ENCODE results near the gene EFNB1. TPM values are rescaled to one million over a fixed set of nuclear protein-coding genes. Genes with fewer than 3 reads are reported as not detected.

The EFNB1 gene
- polyA plus RNA-seq, 1 donor from 2014 or later: 25.5 TPM

DNA sequence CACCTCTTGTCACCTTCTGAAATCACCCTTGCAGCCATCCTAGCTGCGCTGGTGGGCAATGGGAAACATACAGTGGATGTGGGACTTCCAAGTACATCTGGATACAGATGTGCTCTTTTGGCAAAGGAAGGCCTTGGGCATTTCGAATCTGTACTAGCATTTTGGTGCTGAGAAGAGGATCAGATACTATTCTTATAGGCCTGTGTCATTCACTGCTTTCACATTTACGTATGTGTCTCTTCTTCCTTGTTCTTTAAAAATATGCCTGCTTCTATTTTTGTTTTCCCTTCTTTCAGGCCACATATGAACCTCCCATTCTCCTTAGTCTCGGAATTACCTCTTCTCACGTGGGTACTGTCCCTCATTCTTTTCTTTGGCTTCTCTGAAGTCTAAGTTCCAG, 53.1 kb downstream of the EFNB1 start:
- H3K9me2 ChIP-seq (ENCODE audit: insufficient read depth, low read length): no peaks in the 10 kb centered on the region
- no peaks in the 10 kb centered on the region for H3F3A ChIP-seq (ENCODE audit: insufficient read depth, low read length, poor library complexity, severe bottlenecking)
- H3K4me3 ChIP-seq (ENCODE audit: low read length): no peak overlapping the region
- H4K20me1 ChIP-seq (ENCODE audit: insufficient read depth): no peaks in the 10 kb centered on the region
- no peaks in the 10 kb centered on the region for H3K36me3 ChIP-seq (ENCODE audit: insufficient read depth, low read length)
- TF ChIP-seq, protein P1, sequence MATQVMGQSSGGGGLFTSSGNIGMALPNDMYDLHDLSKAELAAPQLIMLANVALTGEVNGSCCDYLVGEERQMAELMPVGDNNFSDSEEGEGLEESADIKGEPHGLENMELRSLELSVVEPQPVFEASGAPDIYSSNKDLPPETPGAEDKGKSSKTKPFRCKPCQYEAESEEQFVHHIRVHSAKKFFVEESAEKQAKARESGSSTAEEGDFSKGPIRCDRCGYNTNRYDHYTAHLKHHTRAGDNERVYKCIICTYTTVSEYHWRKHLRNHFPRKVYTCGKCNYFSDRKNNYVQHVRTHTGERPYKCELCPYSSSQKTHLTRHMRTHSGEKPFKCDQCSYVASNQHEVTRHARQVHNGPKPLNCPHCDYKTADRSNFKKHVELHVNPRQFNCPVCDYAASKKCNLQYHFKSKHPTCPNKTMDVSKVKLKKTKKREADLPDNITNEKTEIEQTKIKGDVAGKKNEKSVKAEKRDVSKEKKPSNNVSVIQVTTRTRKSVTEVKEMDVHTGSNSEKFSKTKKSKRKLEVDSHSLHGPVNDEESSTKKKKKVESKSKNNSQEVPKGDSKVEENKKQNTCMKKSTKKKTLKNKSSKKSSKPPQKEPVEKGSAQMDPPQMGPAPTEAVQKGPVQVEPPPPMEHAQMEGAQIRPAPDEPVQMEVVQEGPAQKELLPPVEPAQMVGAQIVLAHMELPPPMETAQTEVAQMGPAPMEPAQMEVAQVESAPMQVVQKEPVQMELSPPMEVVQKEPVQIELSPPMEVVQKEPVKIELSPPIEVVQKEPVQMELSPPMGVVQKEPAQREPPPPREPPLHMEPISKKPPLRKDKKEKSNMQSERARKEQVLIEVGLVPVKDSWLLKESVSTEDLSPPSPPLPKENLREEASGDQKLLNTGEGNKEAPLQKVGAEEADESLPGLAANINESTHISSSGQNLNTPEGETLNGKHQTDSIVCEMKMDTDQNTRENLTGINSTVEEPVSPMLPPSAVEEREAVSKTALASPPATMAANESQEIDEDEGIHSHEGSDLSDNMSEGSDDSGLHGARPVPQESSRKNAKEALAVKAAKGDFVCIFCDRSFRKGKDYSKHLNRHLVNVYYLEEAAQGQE (IDR thresholded peaks at IDR 0.05; ENCODE audit: borderline replicate concordance): no peak
- TF ChIP-seq SMC3 (conservative IDR thresholded peaks at IDR 0.05; ENCODE audit: poor library complexity): no peak
- TF ChIP-seq POLR2AphosphoS5 (IDR thresholded peaks at IDR 0.05): no peak
- no peak for TF ChIP-seq EZH2 (IDR thresholded peaks at IDR 0.05; ENCODE audit: borderline replicate concordance, insufficient read depth, low read length, poor library complexity, severe bottlenecking)
- TF ChIP-seq, protein P2, sequence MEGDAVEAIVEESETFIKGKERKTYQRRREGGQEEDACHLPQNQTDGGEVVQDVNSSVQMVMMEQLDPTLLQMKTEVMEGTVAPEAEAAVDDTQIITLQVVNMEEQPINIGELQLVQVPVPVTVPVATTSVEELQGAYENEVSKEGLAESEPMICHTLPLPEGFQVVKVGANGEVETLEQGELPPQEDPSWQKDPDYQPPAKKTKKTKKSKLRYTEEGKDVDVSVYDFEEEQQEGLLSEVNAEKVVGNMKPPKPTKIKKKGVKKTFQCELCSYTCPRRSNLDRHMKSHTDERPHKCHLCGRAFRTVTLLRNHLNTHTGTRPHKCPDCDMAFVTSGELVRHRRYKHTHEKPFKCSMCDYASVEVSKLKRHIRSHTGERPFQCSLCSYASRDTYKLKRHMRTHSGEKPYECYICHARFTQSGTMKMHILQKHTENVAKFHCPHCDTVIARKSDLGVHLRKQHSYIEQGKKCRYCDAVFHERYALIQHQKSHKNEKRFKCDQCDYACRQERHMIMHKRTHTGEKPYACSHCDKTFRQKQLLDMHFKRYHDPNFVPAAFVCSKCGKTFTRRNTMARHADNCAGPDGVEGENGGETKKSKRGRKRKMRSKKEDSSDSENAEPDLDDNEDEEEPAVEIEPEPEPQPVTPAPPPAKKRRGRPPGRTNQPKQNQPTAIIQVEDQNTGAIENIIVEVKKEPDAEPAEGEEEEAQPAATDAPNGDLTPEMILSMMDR (IDR thresholded peaks at IDR 0.05; ENCODE audit: poor library complexity, severe bottlenecking): no peak
- TF ChIP-seq RAD21 (conservative IDR thresholded peaks at IDR 0.05): no peak
- TF ChIP-seq EP300 (conservative IDR thresholded peaks at IDR 0.05; ENCODE audit: poor library complexity, severe bottlenecking): no peak
- TF ChIP-seq MXI1 (conservative IDR thresholded peaks at IDR 0.05; ENCODE audit: poor library complexity, severe bottlenecking): no peak
- no peak for TF ChIP-seq TAF1 (IDR thresholded peaks at IDR 0.05; ENCODE audit: low read depth)
- H2AFZ ChIP-seq (ENCODE audit: low read depth, low read length): no peak overlapping the region
- no peak overlapping the region for H3K4me2 ChIP-seq (ENCODE audit: low read length)
- no peak overlapping the region for H3K9ac ChIP-seq (ENCODE audit: low read length)
- no peaks in the 10 kb centered on the region for H3K27me3 ChIP-seq (ENCODE audit: insufficient read depth, low read depth, low read length)
- H3K9me3 ChIP-seq (ENCODE audit: low read length): no peaks in the 10 kb centered on the region
- no peaks in the 10 kb centered on the region for H3K79me2 ChIP-seq (replicated peaks; ENCODE audit: insufficient read depth, low read length)
- no peak overlapping the region for H3K27ac ChIP-seq (ENCODE audit: low read length)

DNA sequence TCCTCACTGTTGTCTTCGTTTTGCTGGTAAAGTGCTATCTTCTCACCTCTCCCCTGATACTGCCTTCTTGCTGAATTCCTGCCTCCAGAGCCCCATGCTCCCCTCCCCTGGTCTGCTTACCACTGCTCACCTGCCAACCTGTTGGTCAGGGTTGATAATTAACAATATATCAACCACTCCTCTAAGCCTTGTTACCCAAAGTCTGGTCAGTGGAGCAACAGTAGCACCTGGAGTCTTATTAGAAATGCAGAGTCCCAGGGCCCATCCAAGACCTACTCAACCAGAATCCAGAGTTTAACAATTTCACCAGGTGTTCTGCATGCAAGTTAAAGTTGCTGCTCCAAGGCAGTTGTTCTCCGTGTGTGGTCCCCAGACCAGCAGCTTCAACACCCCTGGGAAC, 55.0 kb downstream of the EFNB1 start:
- no peak overlapping the region for H3K27ac ChIP-seq (ENCODE audit: low read length)
- no peak overlapping the region for H2AFZ ChIP-seq (ENCODE audit: low read depth, low read length)
- H3K27me3 ChIP-seq (ENCODE audit: insufficient read depth, low read depth, low read length): no peaks in the 10 kb centered on the region
- no peaks in the 10 kb centered on the region for H4K20me1 ChIP-seq (ENCODE audit: insufficient read depth)
- H3K36me3 ChIP-seq (ENCODE audit: insufficient read depth, low read length): no peaks in the 10 kb centered on the region
- no peaks in the 10 kb centered on the region for H3F3A ChIP-seq (ENCODE audit: insufficient read depth, low read length, poor library complexity, severe bottlenecking)
- H3K4me2 ChIP-seq (ENCODE audit: low read length): no peak overlapping the region
- no peaks in the 10 kb centered on the region for H3K9me2 ChIP-seq (ENCODE audit: insufficient read depth, low read length)
- TF ChIP-seq, protein P1 (IDR thresholded peaks at IDR 0.05; ENCODE audit: borderline replicate concordance): no peak
- TF ChIP-seq, protein P2 (IDR thresholded peaks at IDR 0.05; ENCODE audit: poor library complexity, severe bottlenecking): no peak
- TF ChIP-seq RAD21 (conservative IDR thresholded peaks at IDR 0.05) (no peak), MXI1 (conservative IDR thresholded peaks at IDR 0.05; ENCODE audit: poor library complexity, severe bottlenecking) (no peak), TAF1 (IDR thresholded peaks at IDR 0.05; ENCODE audit: low read depth) (no peak), POLR2AphosphoS5 (IDR thresholded peaks at IDR 0.05) (no peak), SMC3 (conservative IDR thresholded peaks at IDR 0.05; ENCODE audit: poor library complexity) (no peak), EZH2 (IDR thresholded peaks at IDR 0.05; ENCODE audit: borderline replicate concordance, insufficient read depth, low read length, poor library complexity, severe bottlenecking) (no peak)
- no peak overlapping the region for H3K4me3 ChIP-seq (ENCODE audit: low read length)
- H3K9ac ChIP-seq (ENCODE audit: low read length): no peak overlapping the region
- H3K9me3 ChIP-seq (ENCODE audit: low read length): no peaks in the 10 kb centered on the region
- no peaks in the 10 kb centered on the region for H3K79me2 ChIP-seq (replicated peaks; ENCODE audit: insufficient read depth, low read length)

All from neural cell (in vitro differentiated cells).